Ishikawa (cell line): ENCODE measurements around the gene WDR1.

Experiments used
- CEBPB ChIP-seq: IDR thresholded peaks from 2 replicates; pipeline ENCODE4 v1.6.1; 2012
- CREB1 ChIP-seq: IDR thresholded peaks from 2 replicates; pipeline ENCODE4 v1.6.1; 2012; ENCODE audit warnings: low read depth
- EGR1 ChIP-seq: IDR thresholded peaks from 2 replicates; pipeline ENCODE4 v1.6.1; 2012
- EP300 ChIP-seq: IDR thresholded peaks from 2 replicates; pipeline ENCODE4 v1.6.1; 2012; ENCODE audit warnings: borderline replicate concordance
- FOXM1 ChIP-seq: IDR thresholded peaks from 2 replicates; pipeline ENCODE4 v1.6.1; 2012; ENCODE audit warnings: low read depth, borderline replicate concordance
- MAX ChIP-seq: IDR thresholded peaks from 2 replicates; pipeline ENCODE4 v1.6.1; 2012
- NFIC ChIP-seq: IDR thresholded peaks from 2 replicates; pipeline ENCODE4 v1.6.1; 2012
- RAD21 ChIP-seq: IDR thresholded peaks from 2 replicates; pipeline ENCODE4 v1.6.1; 2012; ENCODE audit warnings: low read depth
- TAF1 ChIP-seq: IDR thresholded peaks from 2 replicates; pipeline ENCODE4 v1.6.1; 2012; ENCODE audit warnings: low read depth, mild to moderate bottlenecking
- TCF12 ChIP-seq: IDR thresholded peaks from 2 replicates; pipeline ENCODE4 v1.6.1; 2012; ENCODE audit warnings: low read depth
- TEAD4 ChIP-seq: IDR thresholded peaks from 2 replicates; pipeline ENCODE4 v1.6.1; 2012
- USF1 ChIP-seq: IDR thresholded peaks from 2 replicates; pipeline ENCODE4 v1.6.1; 2012
- YY1 ChIP-seq: IDR thresholded peaks from 2 replicates; pipeline ENCODE4 v1.6.1; 2012; ENCODE audit warnings: low read depth
- ZBTB7A ChIP-seq: IDR thresholded peaks from 2 replicates; pipeline ENCODE4 v1.6.1; 2012; ENCODE audit warnings: low read depth
- TF ChIP-seq, protein P1 (sequence below): IDR thresholded peaks from 2 replicates; pipeline ENCODE4 v1.6.1; 2012; ENCODE audit warnings: low read depth, mild to moderate bottlenecking

Gene WDR1

GRCh38 chr4:10086506-10087120 is 30.0 kb downstream of the WDR1 start:
- TF ChIP-seq EGR1 (no peak), TAF1 (no peak), USF1 (no peak), YY1 (no peak), ZBTB7A (no peak), TEAD4 (no peak), TCF12 (no peak), CREB1 (no peak), CEBPB (no peak), NFIC (no peak), EP300 (no peak), MAX (no peak), FOXM1 (no peak)

GRCh38 chr4:10085828-10086505 is 30.6 kb downstream of the WDR1 start:
- TF ChIP-seq MAX (no peak), TAF1 (no peak), USF1 (no peak), NFIC (no peak), TCF12 (no peak), EGR1 (no peak), TEAD4 (no peak), ZBTB7A (no peak), CREB1 (no peak), CEBPB (no peak), FOXM1 (no peak), EP300 (no peak), RAD21 (no peak), YY1 (no peak)
- TF ChIP-seq, protein P1, sequence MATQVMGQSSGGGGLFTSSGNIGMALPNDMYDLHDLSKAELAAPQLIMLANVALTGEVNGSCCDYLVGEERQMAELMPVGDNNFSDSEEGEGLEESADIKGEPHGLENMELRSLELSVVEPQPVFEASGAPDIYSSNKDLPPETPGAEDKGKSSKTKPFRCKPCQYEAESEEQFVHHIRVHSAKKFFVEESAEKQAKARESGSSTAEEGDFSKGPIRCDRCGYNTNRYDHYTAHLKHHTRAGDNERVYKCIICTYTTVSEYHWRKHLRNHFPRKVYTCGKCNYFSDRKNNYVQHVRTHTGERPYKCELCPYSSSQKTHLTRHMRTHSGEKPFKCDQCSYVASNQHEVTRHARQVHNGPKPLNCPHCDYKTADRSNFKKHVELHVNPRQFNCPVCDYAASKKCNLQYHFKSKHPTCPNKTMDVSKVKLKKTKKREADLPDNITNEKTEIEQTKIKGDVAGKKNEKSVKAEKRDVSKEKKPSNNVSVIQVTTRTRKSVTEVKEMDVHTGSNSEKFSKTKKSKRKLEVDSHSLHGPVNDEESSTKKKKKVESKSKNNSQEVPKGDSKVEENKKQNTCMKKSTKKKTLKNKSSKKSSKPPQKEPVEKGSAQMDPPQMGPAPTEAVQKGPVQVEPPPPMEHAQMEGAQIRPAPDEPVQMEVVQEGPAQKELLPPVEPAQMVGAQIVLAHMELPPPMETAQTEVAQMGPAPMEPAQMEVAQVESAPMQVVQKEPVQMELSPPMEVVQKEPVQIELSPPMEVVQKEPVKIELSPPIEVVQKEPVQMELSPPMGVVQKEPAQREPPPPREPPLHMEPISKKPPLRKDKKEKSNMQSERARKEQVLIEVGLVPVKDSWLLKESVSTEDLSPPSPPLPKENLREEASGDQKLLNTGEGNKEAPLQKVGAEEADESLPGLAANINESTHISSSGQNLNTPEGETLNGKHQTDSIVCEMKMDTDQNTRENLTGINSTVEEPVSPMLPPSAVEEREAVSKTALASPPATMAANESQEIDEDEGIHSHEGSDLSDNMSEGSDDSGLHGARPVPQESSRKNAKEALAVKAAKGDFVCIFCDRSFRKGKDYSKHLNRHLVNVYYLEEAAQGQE = no peak

- TF ChIP-seq, protein P1 = no peak
- TF ChIP-seq EGR1 (no peak), YY1 (no peak), CEBPB (no peak), TEAD4 (no peak), MAX (no peak), TCF12 (no peak), USF1 (no peak), RAD21 (no peak), CREB1 (no peak), FOXM1 (no peak), ZBTB7A (no peak), TAF1 (no peak), EP300 (no peak), NFIC (no peak)
Observed at GRCh38 chr4:10085386-10085785, 31.2 kb downstream of the WDR1 start.

- no peak for TF ChIP-seq YY1
- TF ChIP-seq EP300 = no peak
- TF ChIP-seq ZBTB7A = no peak
- TF ChIP-seq TAF1 = no peak
- no peak for TF ChIP-seq TCF12
- no peak for TF ChIP-seq RAD21
Observed at GRCh38 chr4:10084651-10085358, 31.8 kb downstream of the WDR1 start.
